ENCODE results near the gene HOXC12.

Gene HOXC12

GRCh38 chr12:53956914-53957536 is 2.3 kb downstream of the HOXC12 start:
- no peak for DNase-seq

- DNase-seq, result no peak
Measured at GRCh38 chr12:53958128-53958527, 3.4 kb downstream of the HOXC12 start.

GRCh38 chr12:53959314-53959713 is 4.6 kb downstream of the HOXC12 start:
- DNase-seq, result no peak

GRCh38 chr12:53960187-53961024 is 5.7 kb downstream of the HOXC12 start:
- no peak for DNase-seq

- DNase-seq, result no peak
Measured at GRCh38 chr12:53961025-53961761, 6.5 kb downstream of the HOXC12 start.

GRCh38 chr12:53963005-53963404 is 8.3 kb downstream of the HOXC12 start:
- DNase-seq, result no peak

GRCh38 chr12:53963434-53964314 is 9.0 kb downstream of the HOXC12 start:
- no peak for DNase-seq

- no peak for DNase-seq
Measured at GRCh38 chr12:53964315-53964713, 9.6 kb downstream of the HOXC12 start.

GRCh38 chr12:53965281-53966084 is 10.8 kb downstream of the HOXC12 start:
- DNase-seq, result no peak

DNA sequence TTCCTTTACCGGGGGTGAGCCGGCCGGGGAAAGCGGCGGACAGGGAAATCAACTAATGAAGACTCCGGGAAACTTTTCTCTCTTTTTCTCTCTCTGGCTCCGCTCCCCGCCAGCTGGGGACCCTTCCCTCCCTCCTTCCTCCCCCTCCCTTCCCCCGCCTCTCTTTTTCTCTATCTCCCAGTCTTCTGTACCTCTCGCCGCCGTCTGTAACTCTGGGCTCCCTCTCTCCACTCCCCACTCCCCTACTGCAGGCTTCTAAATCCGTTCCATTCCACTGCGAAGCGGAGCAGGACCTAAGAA is 11.3 kb downstream of the HOXC12 start:
- no peak for DNase-seq

GRCh38 chr12:53966385-53967133 is 11.9 kb downstream of the HOXC12 start:
- DNase-seq, result no peak

- no peak for DNase-seq
Measured at GRCh38 chr12:53967421-53967925, 12.8 kb downstream of the HOXC12 start.

DNA sequence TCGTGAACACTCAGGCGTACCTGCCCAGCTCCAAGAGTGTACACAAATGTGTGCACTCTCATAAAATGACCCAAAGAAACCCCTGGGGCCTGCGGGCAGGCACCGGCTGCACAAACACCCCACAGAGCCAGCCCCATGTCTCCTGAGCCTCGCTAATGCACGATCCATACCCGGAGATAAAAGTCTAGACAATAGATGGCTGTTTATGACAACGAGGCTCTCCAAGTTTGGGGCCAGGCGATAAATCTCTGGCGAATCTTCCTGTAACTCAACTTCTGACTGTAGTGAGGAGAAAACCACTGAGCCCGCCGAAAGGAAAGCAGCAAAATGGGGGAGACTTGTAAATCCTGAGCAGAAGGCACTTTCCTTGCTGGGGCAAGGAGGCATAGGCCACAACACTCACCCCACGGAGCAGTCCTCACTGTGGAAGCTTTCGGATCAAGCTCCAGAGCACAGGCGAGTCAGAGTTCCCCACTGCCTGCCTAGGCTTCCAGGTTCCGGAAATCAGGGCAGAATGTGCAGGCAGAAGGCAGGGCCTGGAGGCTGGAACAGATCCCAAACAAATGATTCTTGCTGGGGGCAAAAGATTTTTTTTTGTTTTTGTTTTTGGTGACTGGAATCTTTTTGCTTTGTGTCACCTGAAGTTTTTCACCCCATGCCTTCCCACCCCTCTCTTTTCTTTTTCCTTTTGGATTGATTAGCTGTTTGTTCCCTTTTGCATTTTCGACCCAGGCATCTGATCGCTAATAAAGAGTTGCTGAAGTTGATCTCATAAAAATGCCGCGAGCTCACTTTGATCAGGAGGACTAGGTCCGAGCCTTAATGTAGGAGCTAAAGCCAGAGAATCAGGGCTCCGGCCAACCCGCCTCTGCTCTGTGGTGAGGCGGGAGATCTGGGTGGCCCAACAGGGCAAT is 13.8 kb downstream of the HOXC12 start:
- DNase-seq, result no peak

DNA sequence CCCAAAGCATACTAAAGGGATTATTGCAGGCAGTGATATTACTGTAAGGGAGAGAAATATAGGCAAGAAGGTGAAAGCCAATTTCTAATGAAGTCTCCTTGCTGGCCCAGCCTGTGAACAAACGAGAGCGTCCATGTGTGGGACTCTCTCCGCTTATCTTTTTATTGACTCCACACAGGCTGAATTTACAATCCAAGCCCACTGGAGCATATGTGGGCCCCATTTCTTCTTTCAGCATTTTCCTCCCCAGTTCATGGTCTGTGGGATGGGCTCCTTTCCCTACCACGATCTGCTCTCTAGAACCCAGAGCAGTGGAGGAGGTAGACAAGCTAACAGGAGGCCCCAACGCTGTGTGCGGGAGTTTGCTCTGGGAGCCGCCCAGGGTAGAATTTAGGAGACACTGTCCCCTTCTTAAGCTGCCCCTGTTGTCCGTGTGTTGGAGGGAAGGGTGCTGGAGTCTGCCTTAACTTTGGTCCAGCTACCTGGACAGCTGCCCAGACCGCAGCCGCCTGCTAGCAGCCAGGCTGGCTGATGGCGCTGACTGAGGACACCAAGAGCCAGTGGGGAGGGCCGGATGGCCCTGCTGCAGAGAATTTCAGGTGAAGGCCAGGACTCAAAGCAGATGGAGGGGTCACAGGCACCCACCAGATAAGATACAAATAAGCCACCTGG is 15.0 kb downstream of the HOXC12 start:
- DNase-seq, result no peak

GRCh38 chr12:53970451-53970850 is 15.7 kb downstream of the HOXC12 start:
- no peak for DNase-seq

GRCh38 chr12:53971129-53971528 is 16.4 kb downstream of the HOXC12 start:
- DNase-seq, result no peak

DNA sequence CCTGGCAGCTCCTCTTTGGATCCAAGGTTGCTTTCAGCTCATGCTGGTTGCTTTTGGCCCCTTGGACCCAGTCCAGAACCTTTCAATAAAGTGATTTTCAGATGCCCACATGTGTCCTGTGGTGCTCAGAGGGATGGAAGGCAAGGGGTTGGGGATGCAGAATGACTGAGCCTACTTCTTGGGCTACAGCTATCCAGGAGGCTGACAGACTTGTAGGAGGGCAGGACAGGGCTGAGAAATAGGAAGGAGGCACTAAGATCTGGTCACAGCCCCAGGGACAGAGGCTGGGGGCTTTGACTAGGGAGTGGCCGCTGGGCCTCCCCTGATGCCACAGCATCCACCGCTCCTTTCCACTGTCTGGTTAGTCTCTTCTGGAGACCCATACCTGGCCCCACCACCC is 17.0 kb downstream of the HOXC12 start:
- no peak for DNase-seq

DNA sequence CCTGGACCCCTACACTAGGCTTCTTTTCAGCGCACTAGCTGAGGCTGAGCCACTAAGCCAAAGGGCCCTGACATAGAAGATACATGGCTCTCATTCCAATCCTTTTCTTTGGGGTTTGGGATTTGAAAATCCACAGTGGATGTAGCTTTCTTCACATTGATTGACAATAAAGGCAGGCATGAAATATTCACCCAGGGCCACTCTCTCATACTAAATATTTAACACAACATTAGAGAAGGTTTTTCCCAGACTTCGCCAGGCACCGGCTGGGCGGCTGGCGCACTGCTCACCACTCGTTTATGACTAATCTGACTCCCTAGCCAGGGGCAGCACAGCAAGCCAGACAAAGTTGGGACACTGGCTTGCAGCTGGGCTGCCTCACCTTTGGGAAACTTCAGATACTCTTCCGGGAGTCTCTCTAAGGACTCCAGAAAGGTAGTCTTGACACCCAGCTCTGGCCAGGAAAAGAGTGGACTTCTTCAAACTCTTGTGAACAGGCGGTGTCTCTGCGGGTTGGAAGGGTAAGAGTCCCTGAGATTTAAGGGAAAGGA is 17.5 kb downstream of the HOXC12 start:
- no peak for DNase-seq

GRCh38 chr12:53972722-53973235 is 18.1 kb downstream of the HOXC12 start, which contains the start of gene HOXC11:
Gene HOXC11 (plus strand): TSS chr12:53973126. CDS start chr12:53973242, 116 bp downstream.
- no peak for DNase-seq

Measured in DMS 273 treated with DMSO at 0.1 percent for 48 hours (cell line).